Hematopoietic multipotent progenitor cell treated with erythropoietin and hydrocortisone succinate and interleukin-3 and kit ligand, for 4 days (in vitro differentiated cells): ENCODE measurements around the gene TPSD1.
"Not testable (repeated sequence)": the region's sequence is repeated elsewhere in the genome, so short reads cannot be mapped to it uniquely, and the experiment has no call there.

Source experiments
- DNase-seq: peaks from one replicate; pipeline ENCODE4 v3.0.0-alpha.2; 2015

Gene TPSD1

DNA sequence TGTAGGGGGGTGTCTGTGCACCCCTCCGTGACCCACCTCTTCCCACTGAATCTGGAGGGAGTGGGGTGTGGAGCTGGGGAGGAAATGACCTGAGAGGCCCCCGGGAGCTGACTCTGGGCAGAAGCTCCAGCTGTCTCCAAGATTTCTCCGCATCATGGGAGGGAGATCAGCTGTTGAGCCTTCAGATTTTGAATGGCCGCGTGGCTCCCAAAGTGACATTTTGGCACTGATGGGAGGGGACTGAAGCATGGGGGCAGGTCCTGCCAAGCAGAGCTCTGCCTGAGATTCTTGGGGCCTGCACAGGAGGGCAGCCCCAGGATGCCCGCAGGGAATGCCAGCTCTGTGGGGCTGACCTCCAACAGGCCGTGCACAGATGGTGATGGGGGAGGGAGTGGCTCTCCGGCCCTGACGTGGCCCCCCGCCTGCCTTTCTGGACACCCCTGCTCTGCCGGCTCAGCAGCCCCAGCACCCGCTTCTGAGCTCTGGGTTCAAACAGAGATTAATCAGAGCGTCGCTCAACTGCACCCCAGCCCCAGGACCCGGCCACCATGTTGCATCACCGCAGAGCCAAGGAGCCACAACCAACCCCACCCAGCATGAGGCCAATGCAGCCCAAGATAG lies 28.2 kb downstream of the TPSD1 start:
- DNase-seq = no peak

DNA sequence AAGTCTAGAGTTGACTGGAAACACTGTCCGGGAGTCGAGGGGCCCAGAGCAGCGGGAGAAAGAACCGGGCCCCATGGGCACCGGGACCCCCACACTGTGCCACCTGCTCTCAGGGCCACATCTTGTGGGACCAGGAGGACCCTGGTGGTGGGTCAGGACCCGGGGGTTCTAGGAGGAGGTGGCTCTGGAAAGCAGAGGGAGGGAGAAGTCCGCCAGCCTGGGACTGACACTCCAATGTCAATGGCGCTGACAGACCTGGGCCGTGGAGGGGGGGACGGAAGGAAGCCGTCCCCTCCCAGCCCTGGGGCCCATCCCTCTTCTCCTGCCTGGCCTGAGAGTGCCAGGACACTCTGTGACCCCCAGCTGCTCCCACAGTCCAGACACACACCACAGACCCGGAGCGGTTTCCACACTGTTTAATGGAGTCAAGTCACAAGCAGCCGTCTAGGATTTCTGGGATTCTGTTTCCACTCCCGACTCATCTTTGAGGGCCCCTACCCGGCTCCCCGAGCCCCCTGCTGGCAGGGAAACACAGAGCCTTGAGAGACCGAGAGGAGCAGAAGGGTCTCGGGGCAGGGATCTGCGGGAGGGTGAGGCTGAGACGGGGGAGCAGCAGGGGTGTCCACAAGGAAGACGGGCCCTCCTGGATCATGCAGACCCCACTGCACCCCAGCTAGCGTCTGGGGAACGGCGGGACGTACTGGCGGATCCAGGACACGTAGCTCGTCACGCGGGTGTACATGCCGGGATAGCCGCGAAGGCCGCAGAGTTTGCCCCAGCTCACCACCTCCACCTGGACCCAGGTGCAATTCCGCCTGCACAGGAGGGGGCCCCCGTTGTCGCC lies 30.0 kb downstream of the TPSD1 start:
- DNase-seq = no peak

DNA sequence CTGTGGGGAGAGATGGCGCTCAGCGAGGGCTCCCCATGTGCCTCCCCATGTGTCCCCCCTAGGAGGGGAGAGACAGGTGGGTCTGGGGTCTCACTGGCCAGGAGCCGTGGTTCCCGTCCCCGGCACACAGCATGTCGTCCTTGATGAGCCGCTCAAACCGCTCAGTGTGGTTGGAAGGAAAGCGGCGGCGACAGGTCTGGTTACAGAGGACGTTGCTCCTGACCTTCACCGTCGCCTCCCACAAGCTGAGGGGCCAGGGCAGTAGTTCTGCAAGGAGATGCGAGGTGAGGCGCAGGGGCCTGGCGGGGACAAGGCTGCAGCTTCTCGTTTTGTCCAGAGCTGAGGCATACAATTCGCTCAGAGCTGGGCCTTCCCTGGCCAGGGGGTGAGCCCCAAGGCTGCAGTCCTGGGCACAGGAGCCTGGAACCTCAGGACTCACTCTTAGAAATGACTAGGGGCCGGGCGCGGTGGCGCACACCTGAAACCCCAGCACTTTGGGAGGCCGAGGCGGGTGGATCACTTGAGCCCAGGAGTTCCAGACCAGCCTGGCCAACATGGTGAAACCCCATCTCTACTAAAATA lies 30.7 kb downstream of the TPSD1 start:
- DNase-seq = no peak

DNA sequence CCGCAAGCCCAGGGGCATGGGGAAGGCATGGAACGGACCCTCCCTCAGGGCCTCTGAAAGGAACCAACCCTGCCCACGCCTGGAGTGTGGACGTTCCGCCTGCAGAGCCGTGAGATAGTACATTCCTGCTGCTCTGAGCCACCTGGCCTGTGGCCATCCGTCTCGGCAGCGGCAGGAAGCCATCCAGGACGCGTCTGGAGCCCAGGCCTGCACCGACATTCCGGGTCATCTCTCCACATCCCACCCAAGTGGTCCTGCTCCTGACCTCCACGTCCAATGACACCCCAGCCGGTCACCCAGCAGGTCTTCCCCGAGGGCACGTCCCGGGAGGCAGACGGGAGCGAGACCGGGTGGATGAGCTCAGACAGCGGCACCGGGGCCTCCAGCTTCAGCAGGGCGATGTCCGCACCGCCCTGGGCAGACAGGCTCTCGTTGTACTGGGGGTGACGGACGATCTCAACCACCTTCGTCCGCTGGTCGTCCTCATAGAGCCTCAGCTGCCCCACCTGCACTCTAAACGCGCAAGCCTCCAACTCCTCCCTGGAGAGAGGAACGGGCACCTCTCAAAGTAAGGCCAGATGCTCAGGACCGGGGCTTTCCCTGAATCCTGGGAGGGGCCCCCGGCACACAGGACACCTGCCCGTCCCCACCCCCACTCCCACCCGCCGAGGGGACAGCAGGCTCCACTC lies 32.3 kb downstream of the TPSD1 start:
- no peak for DNase-seq

DNA sequence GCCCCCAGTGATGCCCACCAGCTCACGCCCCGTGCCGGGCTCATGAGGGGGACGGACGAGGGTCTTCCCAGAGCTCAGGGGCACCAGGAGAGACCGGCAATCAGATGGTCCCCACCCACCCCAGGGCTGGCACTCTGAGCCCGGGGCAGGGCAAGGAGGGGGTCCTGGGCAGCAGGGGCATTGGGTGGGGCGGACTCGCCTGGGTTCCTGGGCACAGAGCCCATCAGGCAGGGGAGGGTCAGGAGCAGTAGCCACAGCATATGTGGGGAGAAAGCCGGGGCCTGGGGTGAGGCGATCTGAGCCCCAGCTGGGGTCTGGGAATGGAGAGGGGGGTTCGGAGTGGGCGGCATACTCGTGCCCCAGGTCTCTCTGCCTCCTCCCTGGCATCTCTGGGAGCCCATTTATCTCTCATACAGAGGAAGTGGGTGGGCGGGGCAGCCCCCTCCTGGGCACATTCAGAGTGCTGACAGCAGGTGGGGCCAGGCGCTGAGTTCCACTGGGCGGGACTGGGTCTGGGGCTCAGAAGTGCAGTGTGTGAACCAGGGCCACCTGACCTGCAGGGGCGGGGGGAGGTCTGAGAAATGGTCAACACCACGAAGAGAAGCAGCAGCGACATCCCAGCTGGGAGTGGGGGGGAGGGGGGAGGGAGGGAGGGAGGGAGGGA lies 33.1 kb downstream of the TPSD1 start:
- peak; percentile 58 for DNase-seq

DNA sequence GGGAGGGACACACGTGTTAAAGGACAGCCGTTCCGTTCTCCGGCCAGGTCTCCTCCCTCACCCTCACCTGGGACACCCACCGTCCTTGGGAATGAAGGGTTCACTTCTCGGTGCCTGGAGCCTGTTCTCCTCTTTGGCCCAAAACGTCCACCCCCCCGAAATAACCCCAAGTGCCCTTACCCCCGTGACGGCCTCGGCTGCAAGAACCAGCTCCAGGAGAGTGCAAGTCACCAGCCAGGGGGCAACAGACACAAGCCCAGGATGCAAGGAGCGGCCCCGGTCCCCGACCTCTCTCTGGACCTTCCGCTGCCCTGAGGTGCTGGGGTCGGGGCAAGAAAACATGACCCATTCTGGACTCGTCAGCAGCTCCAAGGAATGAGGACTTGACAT lies 33.6 kb downstream of the TPSD1 start:
- no peak for DNase-seq

DNA sequence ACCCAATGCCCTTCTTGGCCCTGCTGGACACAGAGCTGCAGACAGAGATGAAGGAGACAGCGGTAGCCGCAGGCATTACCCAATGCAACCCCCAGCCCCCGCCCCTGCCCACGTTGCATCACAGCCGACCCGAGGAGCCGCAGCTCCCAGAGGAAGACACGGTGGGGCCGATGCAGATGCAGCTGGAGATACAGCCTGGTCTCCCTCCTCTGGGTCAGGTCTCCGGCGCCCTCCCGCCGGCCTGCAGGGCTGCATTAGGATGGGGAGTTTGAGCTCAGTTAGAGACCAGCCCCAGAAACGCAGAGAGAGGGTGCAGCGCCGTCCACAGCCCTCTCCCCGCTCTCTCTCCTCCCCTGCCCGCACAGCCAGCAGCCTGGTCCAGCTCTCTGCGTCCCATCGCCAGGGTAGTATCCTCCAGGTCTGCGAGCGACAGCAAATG lies 34.2 kb downstream of the TPSD1 start:
- DNase-seq = peak; percentile 72

DNA sequence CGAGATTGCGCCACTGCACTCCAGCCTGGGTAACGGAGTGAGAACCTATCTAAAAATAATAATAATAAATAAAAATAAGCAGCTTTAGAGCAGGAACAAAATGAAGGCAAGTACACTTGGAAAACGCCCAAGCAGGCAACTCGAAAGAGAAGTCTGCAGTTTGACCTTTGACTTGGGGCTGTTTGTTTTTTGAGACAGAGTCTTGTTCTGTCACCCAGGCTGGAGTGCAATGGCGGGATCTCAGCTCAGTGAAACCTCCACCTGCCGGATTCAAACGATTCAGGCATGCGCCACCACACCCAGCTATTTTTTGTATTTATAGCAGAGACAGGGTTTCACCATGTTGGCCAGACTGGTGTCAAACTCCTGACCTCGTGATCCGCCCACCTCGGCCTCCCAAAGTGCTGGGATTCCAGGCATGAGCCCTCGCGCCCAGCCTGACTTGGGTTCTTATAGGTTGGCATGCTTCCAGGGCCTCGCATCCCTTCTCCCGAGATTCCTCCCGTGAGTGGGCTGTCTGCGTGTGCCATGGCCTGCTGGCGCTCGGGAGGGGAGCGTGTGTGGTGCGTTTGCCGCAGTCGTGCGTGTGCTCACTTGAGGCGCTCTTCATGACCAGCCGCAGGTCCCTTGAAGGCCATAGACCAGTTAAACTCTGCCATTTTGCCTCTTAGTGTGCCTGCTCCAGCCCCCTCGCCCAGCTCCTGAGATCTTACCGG lies 35.1 kb downstream of the TPSD1 start:
- no peak for DNase-seq

DNA sequence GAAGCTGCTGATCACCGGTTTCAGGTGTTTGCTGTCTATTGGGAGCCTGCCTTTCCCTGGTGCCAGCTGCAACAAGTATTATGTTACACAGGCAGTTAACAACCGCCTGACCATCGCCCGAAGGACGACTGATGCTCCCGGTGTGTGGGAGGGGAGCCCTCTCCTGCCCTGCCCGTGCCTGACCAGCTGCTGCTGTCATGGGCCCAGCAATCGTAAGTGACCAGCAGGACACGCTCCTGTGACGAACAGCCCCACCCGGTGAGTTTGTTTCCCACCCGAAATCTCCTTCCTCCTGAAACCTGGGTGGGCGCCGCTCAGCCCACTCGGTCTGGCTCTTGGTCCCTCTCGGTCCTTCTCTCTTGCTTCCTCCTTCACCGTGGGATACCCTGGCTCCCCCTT lies 35.7 kb downstream of the TPSD1 start:
- DNase-seq = no peak

DNA sequence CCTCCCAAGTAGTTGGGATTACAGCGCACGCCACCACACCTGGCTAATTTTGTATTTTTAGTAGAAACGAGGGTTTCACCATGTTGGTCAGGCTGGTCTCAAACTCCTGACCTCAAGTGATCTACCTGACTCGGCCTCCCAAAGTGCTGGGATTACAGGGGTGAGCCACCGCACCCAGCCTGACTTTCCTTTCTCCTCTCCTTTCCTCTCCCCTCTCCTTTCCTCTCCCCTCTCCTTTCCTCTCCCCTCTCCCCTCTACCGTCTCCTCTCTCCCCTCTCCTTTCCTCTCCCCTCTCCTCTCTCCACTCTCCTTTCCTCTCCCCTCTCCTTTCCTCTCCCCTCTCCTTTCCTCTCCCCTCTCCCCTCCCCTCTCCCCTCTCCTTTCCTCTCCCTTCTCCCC lies 36.3 kb downstream of the TPSD1 start:
- DNase-seq = not testable (repeated sequence)

DNA sequence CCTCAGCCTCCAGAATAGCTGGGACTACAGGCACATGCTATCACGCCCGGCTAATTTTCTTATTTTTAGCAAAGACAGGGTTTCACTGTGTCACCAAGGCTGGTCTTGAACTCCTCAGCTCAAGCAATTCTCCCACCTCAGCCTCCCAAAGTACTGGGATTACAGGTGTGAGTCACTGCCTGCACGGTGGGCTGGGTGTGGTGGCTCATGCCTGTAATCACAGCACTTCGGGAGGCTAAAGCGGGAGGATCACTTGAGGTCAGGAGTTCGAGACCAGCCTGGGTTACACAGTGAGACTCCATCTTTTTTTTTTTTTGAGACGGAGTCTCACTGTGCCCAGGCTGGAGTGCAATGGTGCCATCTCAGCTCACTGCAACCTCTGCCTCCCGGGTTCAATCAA lies 36.9 kb downstream of the TPSD1 start:
- not testable (repeated sequence) for DNase-seq

DNA sequence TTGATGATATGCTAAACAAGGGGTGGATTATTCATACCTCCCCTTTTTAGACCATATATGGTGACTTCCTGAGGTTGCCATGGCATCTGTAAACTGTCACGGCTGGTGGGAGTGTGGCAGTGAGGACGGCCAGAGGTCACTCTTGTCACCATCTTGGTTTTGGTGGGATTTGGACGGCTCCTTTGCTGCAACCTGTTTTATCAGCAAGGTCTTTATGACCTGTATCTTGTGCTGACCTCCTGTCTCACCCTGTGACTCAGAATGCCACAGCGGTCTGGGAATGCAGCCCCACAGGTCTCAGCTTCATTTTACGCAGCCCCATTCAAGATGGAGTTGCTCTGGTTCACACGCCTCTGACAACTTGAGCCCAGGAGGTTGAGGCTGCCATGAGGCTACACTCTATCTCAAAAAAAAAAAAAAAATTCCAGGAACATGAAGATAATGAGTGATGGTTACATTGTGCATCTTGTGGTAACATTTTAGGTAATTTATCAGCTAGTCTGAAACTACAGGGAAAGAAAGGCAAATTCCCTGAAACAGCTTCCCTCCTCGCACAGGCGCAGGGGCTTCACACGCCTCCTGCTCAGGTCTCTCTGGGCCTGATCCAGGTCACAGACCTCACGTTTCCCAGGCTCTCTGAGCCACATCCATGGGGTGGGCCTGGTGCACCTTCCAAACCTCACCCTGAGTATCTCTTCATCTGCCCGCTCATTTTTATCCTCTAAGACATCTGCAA lies 38.2 kb downstream of the TPSD1 start:
- DNase-seq = no peak

DNA sequence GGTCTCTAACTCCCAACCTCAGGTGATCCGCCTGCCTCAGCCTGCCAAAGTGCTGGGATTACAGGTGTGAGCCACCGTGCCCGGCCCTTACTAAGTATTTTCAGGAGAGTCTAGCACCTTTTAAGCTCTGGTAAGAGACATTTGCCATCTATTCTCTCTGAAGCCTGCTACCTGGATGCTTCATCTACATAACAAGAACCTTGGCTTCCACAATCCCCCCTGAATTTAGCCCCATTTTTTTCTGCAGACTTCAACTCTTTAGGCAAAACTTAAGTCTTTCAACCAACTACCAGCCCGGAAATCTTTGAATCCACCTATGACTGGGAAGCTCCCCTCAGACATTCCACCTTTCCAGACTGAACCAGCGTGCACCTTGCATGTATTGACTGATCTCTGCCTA lies 39.6 kb downstream of the TPSD1 start:
- no peak for DNase-seq

DNA sequence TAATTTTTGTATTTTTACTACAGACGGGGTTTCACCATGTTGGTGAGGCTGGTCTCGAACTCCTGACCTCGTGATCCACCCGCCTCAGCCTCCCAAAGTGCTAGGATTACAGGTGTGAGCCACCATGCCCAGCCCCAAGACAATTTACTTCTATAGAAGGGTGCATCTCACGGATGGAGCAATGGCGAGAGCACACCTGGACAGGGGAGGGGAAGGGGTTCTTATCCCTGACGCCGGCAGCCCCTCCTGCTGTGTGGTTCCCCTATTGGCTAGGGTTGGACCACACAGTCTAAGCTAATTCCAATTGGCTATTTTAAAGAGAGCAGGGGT lies 40.8 kb downstream of the TPSD1 start:
- DNase-seq = not testable (repeated sequence)

DNA sequence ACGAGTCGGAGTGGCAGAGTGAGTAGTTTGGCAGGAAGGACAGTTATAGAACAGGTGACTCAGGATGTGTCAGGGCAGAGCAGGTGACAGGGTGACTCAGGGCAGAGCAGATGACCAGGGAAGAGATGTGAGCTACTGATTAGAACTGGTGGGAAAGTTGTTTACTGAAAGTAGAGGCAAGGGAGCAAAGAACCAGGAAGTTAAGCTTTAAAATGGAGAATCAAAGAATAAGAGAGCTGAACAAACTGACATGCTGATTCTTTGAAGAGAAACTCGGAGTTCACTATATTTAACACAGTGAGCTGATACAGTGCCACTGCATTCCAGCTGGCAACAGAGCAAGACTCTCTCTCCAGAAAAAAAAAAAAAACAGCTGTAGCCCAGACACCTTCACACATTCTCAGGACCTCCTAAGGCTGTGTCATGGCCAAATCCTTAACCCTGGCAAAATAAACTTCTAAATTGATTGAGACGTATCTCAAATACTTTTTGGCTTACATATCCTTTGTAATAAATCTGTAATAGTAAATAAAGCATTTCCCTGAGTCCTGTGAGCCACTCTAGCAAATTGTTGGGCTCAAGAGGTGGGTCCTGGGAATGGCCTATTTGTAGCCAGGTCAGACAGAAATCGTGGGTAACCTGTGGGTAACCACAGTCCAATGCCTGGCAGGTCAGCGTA lies 41.3 kb downstream of the TPSD1 start:
- no peak for DNase-seq

DNA sequence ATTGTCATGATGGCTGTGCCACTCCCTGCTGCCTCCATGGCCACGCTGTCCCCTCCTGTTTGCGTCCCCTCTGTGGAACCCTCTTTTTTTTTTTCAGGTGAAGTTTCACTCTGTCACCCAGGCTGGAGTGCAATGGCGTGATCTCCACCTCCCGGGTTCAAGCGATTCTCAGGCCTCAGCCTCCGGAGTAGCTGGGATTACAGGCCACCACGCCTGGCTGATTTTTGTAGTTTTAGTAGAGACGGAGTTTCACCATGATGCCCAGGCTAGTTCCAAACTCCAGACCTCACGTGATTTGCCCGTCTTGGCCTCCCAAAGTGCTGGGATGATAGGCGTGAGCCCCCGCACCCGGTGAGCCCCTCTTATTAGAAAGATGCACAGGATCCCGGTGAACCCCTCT lies 42.5 kb downstream of the TPSD1 start:
- no peak for DNase-seq

DNA sequence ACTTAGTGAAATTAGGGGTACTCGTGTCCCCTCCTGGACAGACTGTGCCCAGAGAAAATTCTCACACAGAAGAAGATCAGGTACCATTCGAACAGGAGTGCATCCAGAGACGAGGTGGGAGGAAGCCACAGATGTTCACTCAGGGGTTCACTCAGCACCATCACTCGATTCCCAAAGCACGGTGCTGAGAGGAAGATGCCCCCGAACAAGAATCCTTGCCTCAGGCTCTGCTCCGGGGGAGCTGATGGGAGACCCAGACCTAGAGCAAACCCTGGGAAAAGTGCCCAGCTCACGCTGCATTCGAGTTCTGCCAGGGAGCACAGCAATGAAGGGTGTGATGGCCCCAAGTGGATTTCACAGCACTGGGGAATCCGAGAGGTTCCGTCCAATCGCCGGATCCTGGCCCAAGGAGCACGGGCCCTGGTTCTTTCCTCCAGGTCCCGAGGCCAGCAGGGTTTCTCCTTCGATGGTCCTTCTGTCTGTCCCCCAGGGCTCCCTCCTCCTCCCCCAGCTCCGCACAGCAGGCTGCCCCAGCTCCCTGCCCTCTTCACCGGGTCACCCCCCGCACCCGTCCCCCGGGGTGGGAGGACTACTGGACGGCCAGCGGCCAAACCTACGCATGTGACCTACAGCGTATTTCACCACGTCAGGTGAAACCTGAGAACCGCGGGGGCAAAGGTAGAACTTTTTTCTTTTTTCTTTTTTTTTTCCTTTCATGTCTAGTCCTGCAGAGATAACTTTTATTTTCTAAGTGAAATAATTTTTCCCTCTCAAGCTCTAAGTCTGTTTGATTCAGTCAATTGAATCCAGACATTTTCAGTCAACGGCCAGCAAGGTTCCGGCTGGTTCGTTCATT lies 43.4 kb downstream of the TPSD1 start:
- DNase-seq = no peak

DNA sequence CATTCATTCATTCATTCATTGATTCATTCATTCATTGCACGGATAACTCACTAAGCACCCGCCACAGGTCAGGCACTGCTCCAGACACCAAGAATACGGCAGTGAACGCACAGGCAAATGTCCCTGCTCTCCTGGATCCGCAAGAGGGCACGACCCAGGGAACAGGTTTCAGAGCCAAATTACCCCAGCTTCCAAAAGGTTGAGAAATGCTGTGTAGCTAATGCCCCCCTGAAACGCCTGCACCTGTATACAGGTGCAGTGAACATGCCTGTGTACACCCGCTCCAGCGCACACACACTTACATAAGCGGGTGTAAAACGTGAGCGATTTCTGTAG lies 44.0 kb downstream of the TPSD1 start:
- DNase-seq = no peak

DNA sequence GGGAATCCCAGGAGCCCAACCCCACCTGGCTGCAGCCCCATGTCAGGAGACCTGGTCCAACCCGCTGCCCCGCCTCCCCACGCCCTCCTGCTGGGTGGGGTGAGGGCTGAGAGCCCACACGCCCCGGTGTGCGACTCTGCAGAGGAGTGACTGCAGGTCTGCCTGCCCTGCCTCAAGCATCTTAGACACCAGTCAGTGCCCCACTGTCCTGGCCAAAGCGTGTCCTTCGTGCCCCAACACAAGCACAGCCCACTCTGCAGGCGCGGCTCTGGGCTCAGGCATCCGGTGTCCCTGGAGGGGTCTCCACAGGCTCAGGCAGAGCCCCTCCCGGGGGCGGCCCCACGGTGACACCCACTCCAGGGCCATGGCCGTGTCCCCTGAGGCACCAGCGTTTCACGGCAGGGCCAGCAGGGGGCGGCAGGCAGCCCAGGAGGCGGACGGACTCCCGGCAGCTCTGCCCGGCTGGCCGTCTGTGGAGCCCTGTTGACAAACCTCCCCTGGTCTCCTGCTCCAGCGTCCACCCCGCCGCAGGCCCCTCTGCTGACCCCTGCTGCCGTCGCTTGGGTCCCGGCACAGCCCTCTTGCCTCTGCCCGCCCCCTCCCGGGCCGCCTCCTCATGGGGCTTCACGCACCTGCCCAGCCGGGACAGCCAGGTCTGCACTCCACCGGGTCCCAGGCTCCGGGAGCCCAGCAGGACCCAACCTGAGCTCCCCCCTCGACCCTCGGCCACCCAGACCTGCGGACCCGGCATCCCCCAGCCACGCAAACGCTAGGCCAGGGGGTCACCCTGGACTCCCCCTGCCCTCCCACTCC lies 45.0 kb downstream of the TPSD1 start:
- DNase-seq = peak; percentile 81
